ENCODE data around the gene EP400. TPM values are rescaled to one million over a fixed set of nuclear protein-coding genes. Genes with fewer than 3 reads are reported as not detected.

The EP400 gene
- total RNA-seq, 1 donor from 2014 or later = 11.9 TPM

GRCh38 chr12:132053338-132054330 is 103.9 kb downstream of the EP400 start:
- TF ChIP-seq, protein P1, sequence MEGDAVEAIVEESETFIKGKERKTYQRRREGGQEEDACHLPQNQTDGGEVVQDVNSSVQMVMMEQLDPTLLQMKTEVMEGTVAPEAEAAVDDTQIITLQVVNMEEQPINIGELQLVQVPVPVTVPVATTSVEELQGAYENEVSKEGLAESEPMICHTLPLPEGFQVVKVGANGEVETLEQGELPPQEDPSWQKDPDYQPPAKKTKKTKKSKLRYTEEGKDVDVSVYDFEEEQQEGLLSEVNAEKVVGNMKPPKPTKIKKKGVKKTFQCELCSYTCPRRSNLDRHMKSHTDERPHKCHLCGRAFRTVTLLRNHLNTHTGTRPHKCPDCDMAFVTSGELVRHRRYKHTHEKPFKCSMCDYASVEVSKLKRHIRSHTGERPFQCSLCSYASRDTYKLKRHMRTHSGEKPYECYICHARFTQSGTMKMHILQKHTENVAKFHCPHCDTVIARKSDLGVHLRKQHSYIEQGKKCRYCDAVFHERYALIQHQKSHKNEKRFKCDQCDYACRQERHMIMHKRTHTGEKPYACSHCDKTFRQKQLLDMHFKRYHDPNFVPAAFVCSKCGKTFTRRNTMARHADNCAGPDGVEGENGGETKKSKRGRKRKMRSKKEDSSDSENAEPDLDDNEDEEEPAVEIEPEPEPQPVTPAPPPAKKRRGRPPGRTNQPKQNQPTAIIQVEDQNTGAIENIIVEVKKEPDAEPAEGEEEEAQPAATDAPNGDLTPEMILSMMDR (conservative IDR thresholded peaks at IDR 0.05; ENCODE audit: low read depth, low read length) = no peak
- DNase-seq (ENCODE audit: low read depth) = no peak
- H3K4me3 ChIP-seq (ENCODE audit: low read depth, low read length) = no peak overlapping the region

DNA sequence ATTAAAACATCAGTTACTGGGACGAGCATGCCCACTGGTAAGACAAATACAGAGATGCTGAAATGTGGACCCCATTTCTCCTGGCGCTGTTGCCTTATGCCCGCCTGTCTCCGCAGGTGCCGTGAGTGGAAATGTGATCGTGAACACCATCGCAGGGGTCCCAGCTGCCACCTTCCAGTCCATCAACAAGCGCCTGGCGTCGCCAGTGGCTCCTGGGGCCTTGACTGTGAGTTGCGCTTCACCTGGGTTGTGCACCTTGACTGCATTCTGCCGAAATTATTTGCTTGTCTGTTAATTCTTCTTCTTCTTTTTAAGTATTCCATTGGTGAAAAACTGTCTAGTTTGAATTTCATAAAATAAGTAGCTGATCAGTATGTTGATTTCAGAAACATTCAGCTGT is 105.2 kb downstream of the EP400 start:
- TF ChIP-seq, protein P1 (conservative IDR thresholded peaks at IDR 0.05; ENCODE audit: low read depth, low read length) = no peak
- DNase-seq (ENCODE audit: low read depth) = no peak
- H3K4me3 ChIP-seq (ENCODE audit: low read depth, low read length) = no peak overlapping the region

DNA sequence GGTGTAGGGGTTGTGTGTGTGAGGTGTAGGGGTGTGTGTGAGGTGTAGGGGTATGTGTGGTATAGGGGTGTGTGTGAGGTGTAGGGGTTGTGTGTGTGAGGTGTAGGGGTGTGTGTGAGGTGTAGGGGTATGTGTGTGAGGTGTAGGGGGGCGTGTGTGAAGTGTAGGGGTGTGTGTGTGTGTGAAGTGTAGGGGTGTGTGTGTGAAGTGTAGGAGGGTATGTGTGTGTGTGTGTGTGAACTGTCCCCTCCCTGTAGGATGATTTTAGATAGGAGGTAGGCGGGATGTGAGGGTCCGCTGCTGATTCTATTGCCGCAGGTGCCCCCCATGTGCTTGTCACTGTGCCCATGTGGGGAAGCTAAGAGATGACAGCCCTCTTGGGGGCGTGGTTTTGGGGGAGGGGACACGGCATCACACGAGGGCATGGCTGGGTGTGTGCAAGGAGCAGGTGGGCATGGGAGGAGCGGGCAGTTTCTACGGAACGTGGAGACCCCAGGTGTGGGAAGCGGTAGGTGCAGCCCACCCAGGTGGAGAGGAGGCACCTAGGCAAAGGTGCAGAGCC is 105.9 kb downstream of the EP400 start:
- no peak overlapping the region for H3K4me3 ChIP-seq (ENCODE audit: low read depth, low read length)
- TF ChIP-seq, protein P1 (conservative IDR thresholded peaks at IDR 0.05; ENCODE audit: low read depth, low read length) = no peak
- no peak for DNase-seq (ENCODE audit: low read depth)

DNA sequence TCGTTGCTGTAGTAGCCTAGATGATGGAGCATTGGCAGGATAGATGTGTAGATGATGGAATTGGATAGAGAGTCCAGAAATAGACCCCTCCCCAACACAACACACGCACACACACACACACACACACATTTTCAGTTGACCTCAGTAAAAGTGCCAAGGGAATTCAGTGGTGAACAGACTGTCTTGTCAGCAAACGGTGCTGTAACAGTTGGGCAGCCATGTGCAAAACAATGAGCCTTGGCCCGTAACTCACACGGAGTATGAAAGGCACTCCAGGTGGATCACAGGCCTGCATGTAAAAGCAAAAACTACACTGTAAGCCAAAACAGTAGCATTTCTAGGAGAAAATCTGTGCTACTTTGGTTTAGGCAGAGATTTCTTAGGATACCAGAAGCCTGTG is 106.6 kb downstream of the EP400 start:
- peak; percentile 44 for DNase-seq (ENCODE audit: low read depth)
- no peak overlapping the region for H3K4me3 ChIP-seq (ENCODE audit: low read depth, low read length)
- TF ChIP-seq, protein P1 (conservative IDR thresholded peaks at IDR 0.05; ENCODE audit: low read depth, low read length) = no peak

GRCh38 chr12:132056951-132057350 is 107.2 kb downstream of the EP400 start:
- DNase-seq (ENCODE audit: low read depth) = no peak
- TF ChIP-seq, protein P1 (conservative IDR thresholded peaks at IDR 0.05; ENCODE audit: low read depth, low read length) = no peak

DNA sequence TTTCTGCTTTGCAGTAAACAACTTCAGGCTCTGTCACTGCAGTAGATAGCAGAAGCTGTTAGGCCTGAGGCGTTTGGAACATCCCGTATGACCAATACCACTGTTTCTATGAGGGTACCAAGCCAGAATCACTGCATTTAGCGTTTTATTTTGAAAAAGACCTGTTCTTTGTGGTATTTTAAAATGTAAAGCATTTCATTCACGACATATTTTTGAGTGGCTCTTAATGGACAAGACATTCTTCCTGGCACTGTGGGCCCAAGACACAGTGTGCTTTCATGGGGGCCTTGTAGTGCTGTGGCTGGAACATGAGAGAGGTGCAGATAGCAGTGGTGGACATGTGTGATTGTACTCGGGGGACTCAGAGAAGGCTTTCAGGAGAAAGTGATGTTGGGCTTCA is 107.9 kb downstream of the EP400 start:
- H3K4me3 ChIP-seq (ENCODE audit: low read depth, low read length) = no peak overlapping the region
- DNase-seq (ENCODE audit: low read depth) = no peak
- TF ChIP-seq, protein P1 (conservative IDR thresholded peaks at IDR 0.05; ENCODE audit: low read depth, low read length) = no peak

More at GRCh38 chr12:132056951-132057350, 107.2 kb downstream of the EP400 start:
- no peak overlapping the region for H3K4me3 ChIP-seq (ENCODE audit: low read depth, low read length)
